K562 (cell line): ENCODE data around the gene SNX15. TPM values are rescaled to one million over a fixed set of nuclear protein-coding genes. Genes with fewer than 3 reads are reported as not detected.

Experiments used
- ATAC-seq: fragments of 200-7000 bp; cut with Tn5 transposase; 3 replicates; pipeline ENCODE4 v1.9.1; 2020; ENCODE audit warnings: moderate library complexity
- BruUV-seq: library from RNA; stranded (reverse); fragments of 400-500 nt; replicated peaks from 2 replicates; lab custom pipeline; 2021; lab: Mats Ljungman, UMichigan
- CTCF ChIA-PET: fragments of 300-600 bp; formaldehyde crosslinking; extraction: SDS; loops from one replicate; lab custom pipeline; 2021; ENCODE audit warnings: low intra/inter-chr PET ratio; lab: Yijun Ruan, JAX
- POLR2A ChIA-PET: fragments of 300-600, 350-650 bp; sonication (Branson Sonifier 250); formaldehyde crosslinking; extraction: SDS; loops from one replicate; lab custom pipeline; 2021; ENCODE audit warnings: antibody characterized with exemption, inconsistent platforms; lab: Yijun Ruan, JAX
- DNase-seq, 4 experiments: peaks; one replicate each; pipeline versions ENCODE4 v3.0.0 to v3.0.0-alpha.2; 2011 to 2018; ENCODE audit warnings: low spot score in 3 of 4, mixed read lengths in 3 of 4; ENCODE audit errors: extremely low read depth in 1 of 4
- FAIRE-seq: peaks from 2 replicates; lab custom pipeline; 2011; peaks lifted over from hg19 to GRCh38; lab: Jason Lieb, UNC
- H2AFZ ChIP-seq: 2 replicates; pipeline ENCODE4 v1.6.0; 2011; ENCODE audit warnings: low read depth, low read length, control low read depth, inconsistent platforms
- H3K27ac ChIP-seq: fragments of 200-600 bp; 3 replicates; pipeline ENCODE4 v1.8.0; 2011; ENCODE audit warnings: low read depth, mild to moderate bottlenecking, control low read depth, inconsistent platforms, low read length, moderate library complexity, mixed read lengths; ENCODE audit errors: extremely low read depth
- H3K27me3 ChIP-seq, 2 experiments: fragments of 300-600 bp in 1 of 2; 2 replicates in 1 of 2; 3 replicates in 1 of 2; pipeline versions ENCODE4 v1.6.0 to v1.8.0; 2011; ENCODE audit warnings: inconsistent platforms in 2 of 2, low read length in 2 of 2, mild to moderate bottlenecking in 1 of 2, mixed read lengths in 1 of 2, moderate library complexity in 1 of 2; ENCODE audit not compliant: control insufficient read depth in 2 of 2, insufficient read depth in 2 of 2
- H3K36me3 ChIP-seq: fragments of 300-600 bp; 3 replicates; pipeline ENCODE4 v1.8.0; 2011; ENCODE audit warnings: mild to moderate bottlenecking, low read length, inconsistent platforms; ENCODE audit not compliant: control insufficient read depth, insufficient read depth
- H3K4me1 ChIP-seq, 2 experiments: fragments of 200-600 bp in 1 of 2; replicated peaks in 1 of 2; 2 replicates in 1 of 2; 3 replicates in 1 of 2; pipeline versions ENCODE4 v1.5.1 to v1.8.0; 2011; ENCODE audit warnings: inconsistent platforms in 2 of 2, low read length in 2 of 2, mild to moderate bottlenecking in 1 of 2, mixed read lengths in 1 of 2, moderate library complexity in 1 of 2; ENCODE audit not compliant: control insufficient read depth in 2 of 2, insufficient read depth in 2 of 2
- H3K4me2 ChIP-seq: 2 replicates; pipeline ENCODE4 v1.6.1; 2011; ENCODE audit warnings: low read length, control low read depth, inconsistent platforms, mixed read lengths; ENCODE audit not compliant: insufficient read depth
- H3K4me3 ChIP-seq: fragments of 200-600 bp; sonication (generic), shearing (Covaris generic); 2 replicates; pipeline ENCODE4 v1.5.1; 2016; ENCODE audit warnings: control low read depth, inconsistent platforms
- H3K79me2 ChIP-seq: fragments of 200-600 bp; 3 replicates; pipeline ENCODE4 v1.8.0; 2011; ENCODE audit warnings: low read length, inconsistent platforms; ENCODE audit not compliant: control insufficient read depth, insufficient read depth
- H3K9ac ChIP-seq, 2 experiments: 2 replicates each; pipeline versions ENCODE4 v1.6.0 to v1.6.1; 2011; ENCODE audit warnings: low read depth in 2 of 2, low read length in 2 of 2, control low read depth in 1 of 2, inconsistent platforms in 1 of 2, mild to moderate bottlenecking in 1 of 2, mixed read lengths in 1 of 2; ENCODE audit not compliant: insufficient read depth in 1 of 2
- H3K9me1 ChIP-seq: one replicate; pipeline ENCODE4 v1.6.0; 2011; ENCODE audit warnings: inconsistent platforms, mild to moderate bottlenecking, low read length, moderate library complexity; ENCODE audit not compliant: control insufficient read depth, insufficient read depth
- H3K9me3 ChIP-seq: replicated peaks from 2 replicates; pipeline ENCODE4 v1.5.1; 2011; ENCODE audit warnings: low read depth, low read length, inconsistent platforms; ENCODE audit not compliant: control insufficient read depth, insufficient read depth
- H4K20me1 ChIP-seq: replicated peaks from 2 replicates; pipeline ENCODE4 v1.6.1; 2011; ENCODE audit warnings: low read length, inconsistent platforms, mixed read lengths; ENCODE audit not compliant: control insufficient read depth, insufficient read depth
- ATF3 ChIP-seq, 2 experiments: fragments of 450-650 bp in 1 of 2; sonication (generic) in 1 of 2; formaldehyde crosslinking in 1 of 2; IDR thresholded peaks in 1 of 2; conservative IDR thresholded peaks in 1 of 2; 2 replicates each; pipeline versions ENCODE4 v1.6.1 to v1.8.1; 2016 to 2023; ENCODE audit warnings: mild to moderate bottlenecking in 2 of 2, moderate library complexity in 2 of 2, inconsistent platforms in 1 of 2, missing genetic modification reagents in 1 of 2
- CBX5 ChIP-seq: IDR thresholded peaks from 2 replicates; pipeline ENCODE4 v1.6.1; 2014; ENCODE audit warnings: low read depth, borderline replicate concordance
- CCAR2 ChIP-seq: fragments of 200-400 bp; formaldehyde crosslinking; IDR thresholded peaks from 2 replicates; pipeline ENCODE4 v1.6.1; 2017; ENCODE audit warnings: mild to moderate bottlenecking, low read depth, low read length
- CCNT2 ChIP-seq: IDR thresholded peaks from 2 replicates; pipeline ENCODE4 v1.6.1; 2011; ENCODE audit warnings: borderline replicate concordance, low read depth, mild to moderate bottlenecking, moderate library complexity, mixed read lengths, low read length; ENCODE audit not compliant: insufficient read length; ENCODE audit errors: extremely low read depth
- EP300 ChIP-seq: IDR thresholded peaks from 2 replicates; pipeline ENCODE4 v1.6.1; 2012; ENCODE audit warnings: low read length, improper control_type of control experiment
- NBN ChIP-seq: fragments of 450-650 bp; IDR thresholded peaks from 2 replicates; pipeline ENCODE4 v1.6.1; 2016; ENCODE audit warnings: low read depth, mild to moderate bottlenecking
- PKNOX1 ChIP-seq: fragments of 450-650 bp; IDR thresholded peaks from 2 replicates; pipeline ENCODE4 v1.6.1; 2016
- POLR2AphosphoS5 ChIP-seq: IDR thresholded peaks from 2 replicates; pipeline ENCODE4 v1.6.1; 2011; ENCODE audit warnings: mild to moderate bottlenecking, low read depth, low read length, moderate library complexity; ENCODE audit not compliant: control insufficient read depth, insufficient read depth
- TAF9B ChIP-seq: fragments of 450-650 bp; IDR thresholded peaks from 2 replicates; pipeline ENCODE4 v1.6.1; 2018; ENCODE audit warnings: mild to moderate bottlenecking; ENCODE audit not compliant: partially characterized antibody
- THAP12 ChIP-seq: fragments of 250-450 bp; sonication (Bioruptor Pico); IDR thresholded peaks from 2 replicates; pipeline ENCODE4 v1.9.0; 2021; ENCODE audit warnings: mild to moderate bottlenecking, inconsistent platforms
- WGBS: fragments of 100-300 bp; shearing (Covaris generic); methylation state at CpG from one replicate; pipeline ENCODE4 v1.1.6; 2016; ENCODE audit warnings: low coverage, mixed read lengths; ENCODE audit not compliant: insufficient coverage; ENCODE audit errors: missing lambda C conversion rate; 5-methylcytosine and 5-hydroxymethylcytosine counted together
- in situ Hi-C: fragments of 300-500 bp; cut with MboI; formaldehyde crosslinking; loops from 4 replicates; pipeline ENCODE4 v1.15.0; 2018; ENCODE audit warnings: inconsistent platforms, mixed read lengths
- intact Hi-C: fragments of 100-400 bp; cut with micrococcal nuclease; formaldehyde crosslinking; loops from 2 replicates; pipeline ENCODE4 v1.14.2; 2022
- polyA plus RNA-seq, 8 experiments: library from polyadenylated mRNA; depleted of rRNA in 4 of 8; stranded (reverse) in 5 of 8; unstranded in 3 of 8; fragments of >200 nt; fragmentation: Nextera tagmentation in 2 of 8; fragmentation: Illumina TruSeq in 1 of 8; extraction: Ambion mirVana in 2 of 8; extraction: Trizol in 1 of 8; gene quantifications; 2 replicates each; pipeline versions ENCODE4 v1.2.1 to v1.2.3, GENCODE V29; 2011 to 2014; ENCODE audit warnings: inconsistent platforms in 1 of 8, missing spikeins in 1 of 8
- total RNA-seq, 7 experiments: library from RNA; depleted of rRNA in 6 of 7; stranded (reverse); fragments of >200 nt in 6 of 7; fragmentation: Illumina TruSeq in 2 of 7; extraction: Trizol in 2 of 7; gene quantifications; 2 replicates each; pipeline versions ENCODE4 v1.2.1 to v1.2.3, GENCODE V29; 2011 to 2021; ENCODE audit warnings: low replicate concordance in 1 of 7

The SNX15 gene
- total and polyA plus RNA-seq, 9 of the 15 experiments (the other 6 are each of a cell fraction or from before 2014, with no cell fraction given) = 1.8 to 27.8 (median 15.2) TPM

- H3K9me1 ChIP-seq = no peaks in the 10 kb centered on the region
- TF ChIP-seq CBX5 (no peak), NBN (no peak), EP300 (no peak), POLR2AphosphoS5 (no peak), TAF9B (no peak), ATF3 (IDR thresholded peaks at IDR 0.05) (no peak), ATF3 (CRISPR knock-in tag; conservative IDR thresholded peaks at IDR 0.05) (no peak), PKNOX1 (no peak), CCNT2 (no peak), THAP12 (CRISPR knock-in tag) (no peak), CCAR2 (no peak)
- H3K27ac ChIP-seq = no peak overlapping the region
- no peak overlapping the region for H3K4me2 ChIP-seq
- CTCF ChIA-PET = no interaction called here
- POLR2A ChIA-PET = no interaction called here
- peaks cover 9% of the 10 kb centered on the region; the same call in 2 of the 3 replicates for H3K79me2 ChIP-seq
- H3K4me3 ChIP-seq = no peak overlapping the region
- intact Hi-C loops = no loop called here
- no peak overlapping the region for H3K9ac ChIP-seq
- no peaks in the 10 kb centered on the region for H4K20me1 ChIP-seq
- FAIRE-seq = no peak
- BruUV-seq = no TSS peak
- no peak overlapping the region for H2AFZ ChIP-seq
- H3K9me3 ChIP-seq = no peaks in the 10 kb centered on the region
- peaks cover 14% of the 10 kb centered on the region; the same call in 1 of the 3 replicates for H3K36me3 ChIP-seq
- WGBS = 87% methylated on average over 12 of the region's 13 CpGs
- no peak for DNase-seq
- no peaks in the 10 kb centered on the region for H3K27me3 ChIP-seq
- in situ Hi-C loops = no loop called here
- no peak for ATAC-seq
- H3K4me1 ChIP-seq = peaks cover 4 to 13% of the 10 kb centered on the region in 2 experiments; a peak in 3 of 5 replicates
Observed at GRCh38 chr11:65032216-65032615, 5.0 kb downstream of the SNX15 start.
